Measurements from ENCODE around the gene PARP3. TPM values are rescaled to one million over a fixed set of nuclear protein-coding genes. Genes with fewer than 3 reads are reported as not detected.

The PARP3 gene
- total and polyA plus RNA-seq, 2 of the 8 experiments (the other 6 are each of a cell fraction or from before 2014, with no cell fraction given): 1.3 to 1.6 TPM

DNA sequence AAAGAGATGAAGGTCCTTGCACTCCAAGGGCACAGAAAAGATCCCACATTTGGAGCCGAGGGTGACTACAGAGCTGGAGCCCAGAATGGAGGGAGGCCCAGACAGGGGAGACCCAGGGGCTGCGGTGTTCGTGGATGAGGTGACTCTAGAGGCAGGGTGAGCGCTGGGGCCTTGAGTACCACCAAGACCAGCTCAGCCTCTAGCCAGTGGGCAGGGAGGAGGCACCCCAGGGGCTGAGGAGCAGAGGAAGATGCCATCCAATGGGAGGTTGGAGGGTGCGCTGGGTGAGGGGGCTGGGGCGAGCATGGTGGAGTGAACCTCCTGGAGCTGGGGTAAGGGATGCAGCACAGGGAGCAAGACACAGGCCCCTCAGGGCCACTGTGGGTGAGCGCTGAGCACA, 13.7 kb upstream of the PARP3 start:
- Histone ChIP-seq H2BK15ac (ENCODE audit: low read length) (no peak overlapping the region), H2AK5ac (ENCODE audit: low read depth, low read length) (no peak overlapping the region), H3K79me1 (ENCODE audit: low read depth, low read length) (no peaks in the 10 kb centered on the region), H2AFZ (ENCODE audit: low read length) (no peak overlapping the region), H3K4me2 (ENCODE audit: insufficient read depth in 1 of 2, low read depth in 2 of 2, low read length in 2 of 2) (no peak overlapping the region), H3K4ac (replicated peaks; ENCODE audit: insufficient read length, low read depth, low read length) (no peak overlapping the region), H2BK120ac (replicated peaks; ENCODE audit: low read depth, low read length) (no peak overlapping the region), H3K23ac (ENCODE audit: insufficient read length) (no peak overlapping the region), H3K4me1 (replicated peaks in 1 of 4; ENCODE audit: control insufficient read depth in 3 of 4, insufficient read depth in 4 of 4, low read length in 3 of 4) (no peaks in the 10 kb centered on the region), H3K27ac (ENCODE audit: low read depth, low read length) (no peak overlapping the region), H3K56ac (replicated peaks; ENCODE audit: insufficient read length, low read depth, low read length) (no peak overlapping the region), H3K23me2 (ENCODE audit: low read depth, low read length) (no peaks in the 10 kb centered on the region), H3K27me3 (replicated peaks in 1 of 4; ENCODE audit: control insufficient read depth in 3 of 4, extremely low read depth in 1 of 4, insufficient read depth in 3 of 4, low read length in 3 of 4) (no peaks in the 10 kb centered on the region), H4K20me1 (replicated peaks in 1 of 2; ENCODE audit: control insufficient read depth in 1 of 2, insufficient read depth in 2 of 2, low read length in 2 of 2) (peaks cover 0 to 6% of the 10 kb centered on the region in 2 experiments), H4K5ac (ENCODE audit: insufficient read length, low read depth, low read length) (no peak overlapping the region), H2BK12ac (ENCODE audit: low read depth, low read length) (no peak overlapping the region), H2BK20ac (ENCODE audit: low read length) (no peak overlapping the region), H4K91ac (replicated peaks; ENCODE audit: insufficient read length, low read length) (no peak overlapping the region), H4K8ac (ENCODE audit: extremely low read depth, insufficient read depth, low read length) (no peak overlapping the region), H3K14ac (ENCODE audit: insufficient read length) (no peak overlapping the region), H2BK5ac (ENCODE audit: low read depth, low read length) (no peak overlapping the region), H3K18ac (ENCODE audit: extremely low read depth, low read length) (no peak overlapping the region), H3K9me3 (ENCODE audit: insufficient read depth in 2 of 2, low read depth in 1 of 2, low read length in 1 of 2) (no peaks in the 10 kb centered on the region), H3K4me3 (ENCODE audit: extremely low read depth in 1 of 4, insufficient read depth in 2 of 4, low read depth in 3 of 4, low read length in 4 of 4) (no peak overlapping the region), H3K36me3 (ENCODE audit: control insufficient read depth in 2 of 4, insufficient read depth in 4 of 4, low read length in 3 of 4) (peaks cover 0 to 9% (median 5%) of the 10 kb centered on the region in 4 experiments; a peak in 4 of 8 replicates), H3K79me2 (ENCODE audit: control insufficient read depth in 1 of 2, insufficient read depth in 2 of 2, low read length in 2 of 2) (no peaks in the 10 kb centered on the region), H3K9ac (replicated peaks in 1 of 4; ENCODE audit: extremely low read depth in 1 of 4, low read depth in 3 of 4, low read length in 3 of 4) (no peak overlapping the region)
- 86% methylated on average over 7 of the region's 7 CpGs; no CpG with 5 or more reads in 1 of the 2 experiments for WGBS, 2 experiments (ENCODE audit: extremely low coverage in 1 of 2, insufficient coverage in 1 of 2, insufficient read length in 1 of 2, insufficient replicate concordance in 2 of 2, low coverage in 1 of 2, low lambda C conversion rate in 2 of 2, missing lambda C conversion rate in 1 of 2)
- TF ChIP-seq RXRA (IDR thresholded peaks at IDR 0.05; ENCODE audit: insufficient read depth, low read depth, low read length) (no peak), SP1 (IDR thresholded peaks at IDR 0.05; ENCODE audit: low read depth, low read length) (no peak), RBBP5 (IDR thresholded peaks at IDR 0.05; ENCODE audit: borderline replicate concordance, low read depth, low read length) (no peak), KDM1A (IDR thresholded peaks at IDR 0.05; ENCODE audit: borderline replicate concordance, low read length) (no peak), JUN (IDR thresholded peaks at IDR 0.05; ENCODE audit: low read depth, low read length) (no peak), CHD1 (IDR thresholded peaks at IDR 0.05; ENCODE audit: low read depth, low read length) (no peak), GTF2F1 (IDR thresholded peaks at IDR 0.05; ENCODE audit: borderline replicate concordance, low read depth, low read length) (no peak)
- TF ChIP-seq, protein P1, sequence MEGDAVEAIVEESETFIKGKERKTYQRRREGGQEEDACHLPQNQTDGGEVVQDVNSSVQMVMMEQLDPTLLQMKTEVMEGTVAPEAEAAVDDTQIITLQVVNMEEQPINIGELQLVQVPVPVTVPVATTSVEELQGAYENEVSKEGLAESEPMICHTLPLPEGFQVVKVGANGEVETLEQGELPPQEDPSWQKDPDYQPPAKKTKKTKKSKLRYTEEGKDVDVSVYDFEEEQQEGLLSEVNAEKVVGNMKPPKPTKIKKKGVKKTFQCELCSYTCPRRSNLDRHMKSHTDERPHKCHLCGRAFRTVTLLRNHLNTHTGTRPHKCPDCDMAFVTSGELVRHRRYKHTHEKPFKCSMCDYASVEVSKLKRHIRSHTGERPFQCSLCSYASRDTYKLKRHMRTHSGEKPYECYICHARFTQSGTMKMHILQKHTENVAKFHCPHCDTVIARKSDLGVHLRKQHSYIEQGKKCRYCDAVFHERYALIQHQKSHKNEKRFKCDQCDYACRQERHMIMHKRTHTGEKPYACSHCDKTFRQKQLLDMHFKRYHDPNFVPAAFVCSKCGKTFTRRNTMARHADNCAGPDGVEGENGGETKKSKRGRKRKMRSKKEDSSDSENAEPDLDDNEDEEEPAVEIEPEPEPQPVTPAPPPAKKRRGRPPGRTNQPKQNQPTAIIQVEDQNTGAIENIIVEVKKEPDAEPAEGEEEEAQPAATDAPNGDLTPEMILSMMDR (IDR thresholded peaks at IDR 0.05; ENCODE audit: control extremely low read depth in 1 of 3, insufficient read depth in 1 of 3, low read depth in 1 of 3, low read length in 3 of 3): no peak
- FAIRE-seq (no peak), DNase-seq (ENCODE audit: low read depth in 1 of 2, low spot score in 2 of 2) (no peak)
- CTCF ChIA-PET (ENCODE audit: partially characterized antibody): interaction anchor here (1.1 kb wide), 1 partner anchor 45 kb away, joined by 3 read pairs; the partner anchor contains the start of gene ABHD14B
- POLR2A ChIA-PET (ENCODE audit: partially characterized antibody): interaction anchor here (2.4 kb wide), 1 partner anchor 54 kb away, joined by 7 read pairs; the partner anchor contains the start of gene ACY1
